SIG-M5 treated with dmso at 0.1 percent for 504 hours (cell line): ENCODE measurements around the gene ERLEC1.
"Not testable (repeated sequence)": the region's sequence is repeated elsewhere in the genome, so short reads cannot be mapped to it uniquely, and the experiment has no call there.

Source experiments
- DNase-seq: peaks from one replicate; lab custom pipeline; 2025; ENCODE audit not compliant: unreplicated experiment; lab: John Stamatoyannopoulos, UW

The ERLEC1 gene

DNA sequence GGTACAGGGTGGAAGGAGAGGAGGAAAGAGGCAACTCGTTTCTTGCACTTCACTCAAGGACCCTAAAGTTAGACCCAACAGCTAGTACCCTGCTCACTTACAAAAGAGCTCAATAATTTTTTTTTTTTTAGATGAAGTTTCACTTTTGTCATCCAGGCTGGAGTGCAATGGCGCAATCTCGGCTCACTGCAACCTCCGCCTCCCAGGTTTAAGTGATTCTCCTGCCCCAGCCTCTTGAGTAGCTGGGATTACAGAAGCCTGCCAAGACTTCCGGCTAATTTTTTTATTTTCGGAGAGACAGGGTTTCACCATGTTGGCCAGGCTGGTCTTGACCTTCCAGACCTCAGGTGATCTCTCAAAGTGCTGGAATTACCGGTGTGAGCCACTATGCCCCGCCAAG is 4.2 kb upstream of the ERLEC1 start:
- DNase-seq: no peak

DNA sequence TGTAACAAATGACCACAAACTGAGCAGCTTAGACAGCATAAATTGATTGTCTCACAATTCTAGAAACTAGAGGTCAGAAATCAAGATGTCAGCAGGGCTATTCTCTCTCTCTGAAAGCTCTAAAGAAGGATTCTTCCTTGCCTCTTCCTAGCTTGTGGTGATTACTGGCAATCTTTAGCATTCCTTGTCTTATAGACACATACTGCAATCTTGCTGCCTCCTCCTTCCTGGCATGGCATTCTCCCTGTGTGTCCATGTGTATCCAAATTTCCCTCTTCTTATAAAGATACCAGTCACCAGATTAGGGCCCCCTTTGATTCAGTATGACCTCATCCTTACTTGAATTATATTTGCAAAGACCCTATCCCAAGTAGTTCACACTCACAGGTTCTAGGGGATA is 2.4 kb upstream of the ERLEC1 start:
- no peak for DNase-seq

DNA sequence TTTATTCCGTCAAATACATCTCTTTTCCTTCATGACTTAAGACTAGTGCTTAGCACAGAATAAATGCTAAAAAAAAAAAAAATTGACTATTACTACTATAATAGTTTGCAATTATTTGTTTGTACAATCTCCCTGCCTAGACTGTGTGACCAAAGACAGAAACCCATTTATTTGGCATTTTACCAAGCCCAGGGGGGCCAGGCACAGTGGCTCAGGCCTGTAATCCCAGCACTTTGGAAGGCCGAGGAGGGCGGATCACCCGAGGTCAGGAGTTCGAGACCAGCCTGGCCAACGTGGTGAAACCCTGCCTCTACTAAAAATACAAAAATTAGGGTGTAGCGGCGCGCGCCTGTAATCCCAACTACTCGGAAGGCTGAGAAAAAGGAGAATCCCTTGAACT is 1.5 kb upstream of the ERLEC1 start:
- no peak for DNase-seq

DNA sequence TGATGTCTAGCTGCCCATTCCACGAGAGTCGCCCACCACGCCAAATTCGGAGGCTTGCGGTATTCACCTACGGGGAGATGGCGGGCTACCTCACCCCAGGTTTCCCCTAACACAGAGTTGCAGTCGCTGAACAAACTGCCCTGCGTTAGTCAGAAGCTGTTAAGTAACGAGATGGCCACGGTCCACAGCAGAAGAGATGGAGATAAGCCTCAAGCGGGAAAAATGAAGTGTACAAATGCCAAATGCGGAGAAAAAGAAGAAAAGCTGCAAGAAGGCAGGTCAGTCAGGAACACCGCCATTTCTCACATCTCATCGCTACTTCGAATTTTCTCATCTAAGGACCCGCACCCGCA is 516 bp upstream of the ERLEC1 start:
- DNase-seq: no peak

DNA sequence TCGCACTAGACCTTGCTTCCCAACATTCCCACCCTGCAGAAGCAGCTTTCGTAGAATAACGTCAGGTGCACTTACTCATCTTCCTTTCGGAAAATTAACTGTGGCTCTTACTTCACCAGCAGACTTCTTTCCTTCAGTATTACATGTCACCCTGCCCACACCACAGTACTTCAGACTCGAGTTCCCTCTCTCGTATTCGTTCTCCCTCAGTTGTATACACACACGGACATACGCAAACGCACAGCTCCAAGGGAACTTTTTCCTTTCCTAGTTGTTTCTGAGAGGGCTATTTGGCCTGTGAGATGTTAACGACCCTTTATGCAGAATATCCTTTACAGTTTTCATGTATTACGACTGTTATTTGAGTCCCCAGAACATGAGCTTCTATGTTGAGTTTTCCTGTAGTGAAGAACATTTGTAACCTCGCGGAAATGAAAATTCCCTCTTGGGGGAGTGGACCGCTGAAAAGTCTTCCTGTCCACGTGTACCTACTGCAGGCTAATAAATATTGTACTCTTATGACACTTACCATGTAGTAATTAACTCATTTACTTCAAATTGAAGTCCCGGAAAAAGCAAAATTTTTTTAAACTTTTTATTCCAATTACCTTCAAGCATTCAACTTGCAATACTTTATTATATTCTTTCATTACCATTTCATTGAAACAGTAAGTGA is 908 bp downstream of the ERLEC1 start:
- DNase-seq: peak; percentile 59

DNA sequence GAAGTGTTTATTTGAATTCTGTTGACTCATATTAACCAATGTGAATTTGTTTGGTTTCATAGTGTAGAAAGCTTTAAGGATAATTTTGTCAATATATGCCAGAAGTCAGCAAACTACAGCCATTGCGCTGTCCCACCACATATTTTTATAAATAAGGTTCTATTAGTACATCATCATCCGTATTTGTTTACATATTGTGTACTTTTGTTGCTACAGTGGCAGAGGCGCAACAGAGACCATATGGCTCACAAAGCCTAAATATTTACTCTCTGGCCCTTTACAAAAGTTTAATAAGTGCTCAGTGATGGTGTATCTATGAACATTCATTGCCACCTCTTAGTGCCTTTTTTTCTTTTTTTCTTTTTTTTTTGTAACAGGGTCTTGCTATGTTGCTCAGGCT is 6.4 kb downstream of the ERLEC1 start:
- no peak for DNase-seq

DNA sequence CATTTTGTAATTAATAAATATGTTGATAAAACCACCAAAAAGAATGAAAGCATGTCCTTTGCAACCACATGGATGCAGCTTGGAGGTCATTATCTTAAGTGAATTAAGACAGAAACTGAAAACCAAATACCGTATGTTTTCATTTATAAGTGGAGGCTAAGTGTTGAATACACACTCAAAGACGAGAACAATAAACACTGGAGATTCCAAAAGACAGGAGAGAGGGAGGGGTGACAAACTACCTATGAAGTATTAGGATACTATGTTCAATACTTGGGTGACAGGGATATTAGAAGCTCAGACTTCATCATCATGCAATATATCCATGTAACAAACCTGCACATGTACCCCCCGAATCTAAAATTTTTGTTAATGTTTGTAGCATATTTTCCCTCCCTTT is 7.0 kb downstream of the ERLEC1 start:
- DNase-seq: no peak

DNA sequence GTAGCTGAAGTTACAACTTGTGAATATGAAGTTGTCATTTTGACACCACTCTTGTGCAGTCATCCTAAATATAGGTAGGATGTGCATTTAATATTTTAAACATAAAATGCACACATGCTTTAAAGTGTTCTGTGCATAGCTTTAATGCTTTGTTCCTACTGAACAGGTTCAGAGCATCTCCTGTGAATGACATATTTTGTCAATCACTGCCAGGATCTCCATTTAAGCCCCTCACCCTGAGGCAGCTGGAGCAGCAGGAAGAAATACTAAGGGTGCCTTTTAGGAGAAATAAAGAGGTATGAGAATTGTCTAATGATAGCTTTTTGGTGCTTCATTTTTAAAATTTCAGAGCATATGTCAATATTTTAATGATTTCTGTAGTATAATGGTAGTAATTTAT is 14.7 kb downstream of the ERLEC1 start:
- no peak for DNase-seq

DNA sequence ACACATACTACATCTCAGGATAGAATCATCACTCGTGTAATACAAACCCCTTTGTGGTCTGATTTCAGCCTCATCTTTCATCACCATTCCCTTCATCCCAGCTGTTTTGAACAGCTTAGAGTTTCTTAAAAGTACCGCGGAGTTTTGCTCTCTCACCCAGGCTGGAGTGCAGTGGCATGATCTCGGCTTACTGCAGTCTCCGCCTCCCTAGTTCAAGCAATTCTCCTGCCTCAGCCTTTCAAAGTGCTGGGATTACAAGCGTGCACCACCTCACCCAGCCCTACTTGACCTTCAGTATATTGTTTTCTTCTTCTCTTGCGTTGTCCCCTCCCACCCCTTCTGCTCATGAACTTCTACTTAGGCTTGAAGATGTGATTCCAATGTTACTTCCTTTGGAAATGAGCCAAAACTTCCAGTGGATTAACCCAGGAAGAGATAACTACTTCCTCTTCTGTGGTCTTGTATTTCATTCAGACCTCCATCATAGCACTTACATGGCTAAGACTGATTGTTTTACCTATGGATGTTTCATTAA is 15.8 kb downstream of the ERLEC1 start:
- DNase-seq: no peak

DNA sequence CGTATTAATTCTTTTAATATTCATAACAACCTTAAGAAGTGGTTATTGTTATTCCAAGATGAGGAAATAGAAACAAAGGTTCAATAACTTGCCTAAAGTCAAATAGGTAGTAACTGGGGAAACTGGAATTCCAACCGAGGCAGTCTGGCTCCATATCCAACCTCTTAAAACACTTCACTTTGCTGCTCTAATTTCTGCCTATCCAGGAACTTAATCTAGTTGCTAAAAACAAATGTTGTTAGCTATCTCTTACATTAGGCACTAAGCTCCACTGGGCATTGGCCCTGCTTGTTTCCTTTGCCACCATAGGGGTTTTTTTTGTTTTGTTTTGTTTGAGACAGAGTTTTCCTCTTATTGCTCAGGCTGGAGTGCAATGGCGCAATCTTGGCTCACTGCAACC is 24.8 kb downstream of the ERLEC1 start:
- DNase-seq: no peak

DNA sequence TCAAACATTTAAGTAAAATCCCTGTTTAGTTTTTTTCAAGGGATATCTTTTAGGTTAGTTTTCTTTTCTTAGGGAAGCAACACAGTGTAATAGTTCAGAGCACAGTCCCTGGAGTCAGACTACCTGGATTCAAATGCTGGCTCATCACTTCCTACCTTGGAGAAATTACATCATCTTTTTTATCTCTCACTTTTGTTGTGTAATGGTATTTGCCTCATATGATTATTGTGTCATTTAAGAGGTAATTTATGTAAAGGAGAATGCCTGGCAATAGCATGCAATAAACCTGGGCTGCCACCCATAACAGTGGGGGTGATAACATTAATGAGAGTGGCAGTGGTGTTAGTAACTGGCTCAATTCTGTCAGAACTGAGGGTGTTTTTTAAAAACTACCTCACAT is 26.3 kb downstream of the ERLEC1 start:
- no peak for DNase-seq

DNA sequence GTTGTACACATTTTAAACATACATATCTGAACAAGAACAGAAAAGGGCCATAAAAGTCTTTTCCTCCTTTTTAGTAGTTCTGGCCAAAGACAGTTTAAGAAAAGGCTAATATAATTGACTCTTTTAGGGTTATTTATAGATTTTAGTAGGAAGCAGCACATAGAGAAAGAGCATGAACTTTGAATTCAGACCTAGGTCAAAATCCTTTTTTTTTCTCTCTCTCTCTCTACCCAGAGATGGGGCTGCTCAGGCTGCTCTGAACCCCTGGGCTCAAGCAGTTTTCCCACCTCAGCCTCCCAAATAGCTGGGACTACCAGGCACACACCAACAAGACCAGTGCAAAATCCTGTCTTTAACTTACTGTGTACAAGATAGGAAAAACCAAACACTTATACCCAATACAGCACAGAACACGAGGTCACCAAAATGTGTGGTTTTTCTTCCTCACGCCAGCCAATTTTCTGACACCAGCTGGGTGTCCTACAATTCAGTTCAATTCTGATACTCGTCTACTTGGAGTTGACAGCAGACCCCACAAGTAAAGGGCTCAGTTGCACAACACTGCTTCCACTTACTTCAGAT is 32.1 kb downstream of the ERLEC1 start:
- no peak for DNase-seq

DNA sequence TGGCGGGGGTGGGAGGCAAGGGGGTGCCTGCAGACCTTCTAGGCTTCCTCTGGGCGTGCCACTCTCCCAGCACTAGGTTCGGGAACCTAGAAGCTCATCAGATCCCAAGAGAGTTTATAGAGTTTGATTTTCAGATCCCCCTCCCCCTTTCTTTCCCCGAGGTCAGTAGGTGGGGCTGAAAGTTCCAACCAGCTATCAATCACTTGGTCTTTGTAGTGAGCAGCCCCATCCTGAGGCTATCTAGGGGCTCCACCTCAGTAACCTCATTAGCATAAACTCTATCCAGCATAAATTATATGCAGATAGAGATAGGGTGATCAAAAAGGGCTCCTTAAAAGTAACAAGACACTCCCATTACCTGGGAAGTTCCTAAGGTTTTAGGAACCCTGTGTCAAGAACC is 32.8 kb downstream of the ERLEC1 start:
- no peak for DNase-seq

DNA sequence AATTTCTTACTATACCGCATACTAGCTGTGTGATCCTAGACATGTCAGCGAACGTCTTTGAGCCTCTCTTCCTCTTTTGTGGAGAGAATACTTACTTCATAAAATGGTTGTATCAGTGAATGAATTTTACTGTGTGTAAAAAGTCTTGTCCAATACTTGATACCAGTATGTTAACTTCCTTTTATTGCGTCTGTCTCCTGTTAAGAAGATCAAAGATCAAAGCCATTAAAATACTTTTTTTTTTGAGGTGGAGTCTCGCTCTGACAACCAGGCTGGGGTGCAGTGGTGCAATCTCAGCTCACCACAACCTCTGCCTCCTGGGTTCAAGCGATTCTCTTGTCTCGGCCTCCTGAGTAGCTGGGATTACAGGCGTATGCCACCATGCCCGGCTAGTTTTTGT is 33.2 kb downstream of the ERLEC1 start:
- DNase-seq: no peak

DNA sequence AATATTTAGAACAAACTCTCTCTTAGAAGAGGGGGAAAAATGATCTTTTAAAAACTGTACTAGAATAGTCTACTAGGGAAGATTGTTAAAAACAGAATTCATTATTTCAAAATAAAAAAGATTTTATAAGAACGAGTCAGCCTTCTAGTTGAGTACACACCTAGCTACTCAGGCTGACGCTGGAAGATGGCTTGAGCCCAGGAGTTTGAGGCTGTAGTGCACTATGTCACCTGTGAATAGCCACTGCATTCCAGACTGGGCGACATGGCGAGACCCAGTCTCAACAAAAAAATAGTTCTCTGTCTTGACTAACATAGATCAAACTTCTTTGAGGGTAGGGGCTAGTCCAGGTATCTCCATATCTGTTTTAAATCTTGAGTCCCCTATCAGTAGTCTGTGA is 33.9 kb downstream of the ERLEC1 start:
- no peak for DNase-seq

DNA sequence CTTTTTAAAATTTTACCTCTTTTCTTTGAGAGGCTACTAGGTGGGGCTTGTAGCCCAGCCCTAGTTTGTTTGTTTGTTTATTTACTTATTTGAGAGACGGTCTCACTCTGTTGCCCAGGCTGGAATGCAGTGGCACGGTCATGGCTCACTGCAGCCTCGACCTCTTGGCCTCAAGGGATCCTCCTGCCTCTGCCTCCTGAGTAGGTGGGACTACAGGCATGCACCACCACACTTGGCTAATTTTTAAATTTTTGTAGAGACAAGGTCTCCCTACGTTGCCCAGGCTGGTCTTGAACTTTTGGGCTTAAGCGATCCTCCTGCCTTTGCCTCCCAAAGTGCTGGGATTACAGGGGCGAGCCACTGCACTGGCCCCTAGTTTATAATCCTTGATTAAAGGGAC is 35.0 kb downstream of the ERLEC1 start:
- no peak for DNase-seq

DNA sequence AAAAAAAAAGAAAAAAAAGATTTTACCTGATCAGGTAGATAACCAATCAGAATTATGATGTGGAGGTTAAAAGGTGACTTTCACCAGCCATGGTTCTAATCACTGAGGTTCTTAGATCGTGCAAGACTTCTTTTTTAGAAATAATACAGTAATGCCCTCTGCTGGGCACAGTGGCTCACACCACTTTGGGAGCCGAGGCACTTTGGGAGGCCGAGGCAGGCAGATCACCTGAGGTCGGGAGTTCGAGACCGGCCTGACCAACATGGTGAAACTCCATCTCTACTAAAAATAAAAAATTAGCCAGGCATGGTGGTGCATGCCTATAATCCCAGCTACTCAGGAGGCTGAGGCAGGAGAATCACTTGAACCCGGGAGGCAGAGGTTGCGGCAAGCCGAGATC is 36.8 kb downstream of the ERLEC1 start:
- DNase-seq: not testable (repeated sequence)

DNA sequence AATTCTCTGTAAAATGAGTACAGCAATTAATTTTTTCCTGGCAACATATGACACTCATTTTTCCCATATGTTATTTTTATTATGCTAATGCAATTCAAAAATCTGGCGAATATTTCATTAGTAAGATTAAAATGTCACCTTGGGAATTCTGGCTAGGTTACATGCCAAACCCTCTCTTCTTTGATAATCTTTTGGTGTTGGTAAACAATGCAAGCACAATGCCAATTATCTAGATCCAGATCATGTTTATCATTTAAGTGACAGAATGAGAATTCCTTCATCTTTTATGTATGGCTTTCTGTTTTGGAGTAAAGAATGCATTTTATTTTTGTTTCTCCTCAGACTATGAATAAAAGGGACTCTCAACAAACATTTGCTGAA is 39.2 kb downstream of the ERLEC1 start:
- no peak for DNase-seq

DNA sequence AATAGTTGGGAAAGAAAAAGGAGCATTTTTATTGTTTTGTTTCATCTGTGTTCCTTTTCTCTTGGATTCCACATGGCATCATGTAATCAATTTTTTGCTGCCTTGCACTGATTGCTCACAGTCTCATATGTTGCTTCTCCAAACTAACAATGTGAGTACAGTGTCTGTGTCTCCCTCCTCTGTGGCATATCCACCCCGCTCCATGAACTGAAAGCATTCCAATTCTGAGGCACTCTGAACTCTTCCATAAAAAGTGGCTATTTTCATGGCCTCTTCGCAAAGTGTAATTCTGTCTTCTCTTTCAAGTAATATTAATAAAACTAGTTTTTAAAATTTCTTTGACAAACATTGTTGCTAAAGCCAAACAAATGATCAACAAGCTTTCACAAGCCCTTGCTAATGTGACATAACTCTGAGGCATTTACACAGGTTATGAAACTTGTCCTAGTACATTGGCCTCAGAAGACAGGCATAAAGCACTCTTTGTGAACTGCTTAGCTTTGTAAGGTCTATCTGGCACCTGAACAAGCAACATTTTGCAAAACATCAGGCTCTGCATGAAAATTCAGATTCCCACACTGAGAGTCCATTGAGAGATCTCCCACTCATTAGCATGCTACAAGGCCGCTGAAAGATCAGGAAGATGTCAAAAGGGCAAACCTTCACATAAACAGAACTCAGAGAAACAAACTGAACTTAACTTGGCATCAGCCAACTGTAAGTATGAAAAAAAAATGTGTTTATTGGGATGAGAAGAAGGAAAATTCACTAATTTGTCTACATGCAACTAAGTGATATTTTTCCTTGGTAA is 39.9 kb downstream of the ERLEC1 start:
- DNase-seq: no peak

DNA sequence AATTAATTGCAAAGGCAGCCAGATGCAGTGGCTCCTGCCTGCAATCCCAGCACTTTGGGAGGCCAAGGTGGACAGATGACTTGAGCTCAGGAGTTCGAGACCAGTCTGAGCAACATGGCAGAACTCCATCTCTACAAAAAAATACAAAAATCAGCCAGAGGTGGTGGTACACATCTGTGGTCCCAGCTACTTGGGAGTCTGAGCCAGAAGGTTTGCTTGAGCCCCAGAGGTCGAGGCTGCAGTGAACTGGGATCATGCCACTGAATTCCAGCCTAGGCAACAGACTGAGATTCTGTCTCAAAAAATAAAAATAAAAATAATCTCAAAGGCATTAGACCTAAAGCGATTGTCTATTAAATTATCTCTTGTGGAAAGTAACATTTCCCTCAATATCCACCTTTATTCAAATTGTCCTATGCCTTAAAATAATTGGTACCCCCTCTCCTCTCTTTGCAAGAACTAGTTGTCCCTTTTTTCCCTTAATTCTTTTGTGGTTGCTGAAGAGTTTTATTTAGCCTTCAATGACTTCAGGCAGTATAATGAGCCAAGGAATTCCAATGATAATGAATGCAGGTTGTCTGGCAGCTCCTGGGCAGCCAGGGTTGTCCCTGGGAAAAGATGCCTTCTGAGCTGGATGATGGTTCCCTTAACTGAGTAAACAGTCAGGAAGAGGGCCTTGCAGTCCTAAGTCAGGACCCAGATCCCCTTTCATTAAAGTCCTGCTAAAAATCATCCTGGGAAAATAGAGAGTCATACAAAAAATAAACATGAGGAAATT is 40.7 kb downstream of the ERLEC1 start:
- DNase-seq: no peak

DNA sequence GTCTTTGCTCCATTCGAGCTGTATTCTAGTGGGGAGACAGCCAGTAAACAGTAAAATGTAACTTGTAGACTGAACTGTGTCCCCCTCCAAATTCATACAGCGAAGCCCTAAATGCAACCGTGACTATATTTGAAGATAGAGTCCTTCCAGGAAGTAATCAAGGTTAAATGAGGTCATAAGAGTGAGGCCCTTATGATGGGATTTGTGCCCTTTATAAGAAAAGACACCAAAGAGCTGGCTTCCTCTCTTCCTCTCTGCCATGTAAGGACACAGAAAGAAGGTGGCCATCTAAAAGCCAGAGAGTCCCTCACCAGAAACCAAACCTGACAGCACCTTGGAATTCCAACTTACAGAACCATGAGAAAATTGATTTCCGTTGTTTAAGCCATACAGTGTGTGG is 41.5 kb downstream of the ERLEC1 start:
- no peak for DNase-seq
